ENCODE measurements around the gene HMX3. TPM values are rescaled to one million over a fixed set of nuclear protein-coding genes. Genes with fewer than 3 reads are reported as not detected.

Gene HMX3
- total RNA-seq, result under 1 TPM in 1 of 5 donors, not detected in 4; 0.37 TPM
- polyA plus RNA-seq, result not detected
- long read RNA-seq, donor 1, partial matches to known transcripts, result 0 of 1 reads
- long read RNA-seq, donor 1, other reads (novel, unspliced or antisense), result 0 of 1 reads
- long read RNA-seq, donor 2, result 0 reads
- long read RNA-seq, donor 3, partial matches to known transcripts, result 0 of 1 reads
- long read RNA-seq, donor 3, other reads (novel, unspliced or antisense), result 0 of 1 reads
- long read RNA-seq, donor 4, result 0 reads
- long read RNA-seq, donor 5, result 0 reads
- long read RNA-seq, donor 6, result 0 reads
- long read RNA-seq, donor 7, partial matches to known transcripts, result 0 of 1 reads
- long read RNA-seq, donor 7, other reads (novel, unspliced or antisense), result 0 of 1 reads
- long read RNA-seq, donor 8, result 0 reads
- long read RNA-seq, donor 9, result 0 reads
- long read RNA-seq, donor 10, result 0 reads

- Histone ChIP-seq H3K36me3 (no peaks in the 10 kb centered on the region), H3K4me1 (peaks cover 62 to 73% (median 71%) of the 10 kb centered on the region in 4 donors), H3K27ac (no peak within 1 kb of the TSS), H3K4me3 (peak within 1 kb of the TSS; percentile 37 to 61 (median 42)), H3K9me3 (peaks cover 0 to 4% (median 0%) of the 10 kb centered on the region in 4 donors), H3K27me3 (peaks cover 62 to 100% (median 95%) of the 10 kb centered on the region in 3 donors)
- intact Hi-C loops (cut with DNase I; ENCODE audit: low total_unique reads), result loop anchor here (2.0 kb wide), 1 partner anchor 425 kb away; no protein-coding TSS in a partner anchor
- TF ChIP-seq POLR2AphosphoS5 (IDR thresholded peaks at IDR 0.05) (no peak), POLR2A (IDR thresholded peaks at IDR 0.05) (no peak), EP300 (IDR thresholded peaks at IDR 0.05) (no peak)
- TF ChIP-seq, protein P1, sequence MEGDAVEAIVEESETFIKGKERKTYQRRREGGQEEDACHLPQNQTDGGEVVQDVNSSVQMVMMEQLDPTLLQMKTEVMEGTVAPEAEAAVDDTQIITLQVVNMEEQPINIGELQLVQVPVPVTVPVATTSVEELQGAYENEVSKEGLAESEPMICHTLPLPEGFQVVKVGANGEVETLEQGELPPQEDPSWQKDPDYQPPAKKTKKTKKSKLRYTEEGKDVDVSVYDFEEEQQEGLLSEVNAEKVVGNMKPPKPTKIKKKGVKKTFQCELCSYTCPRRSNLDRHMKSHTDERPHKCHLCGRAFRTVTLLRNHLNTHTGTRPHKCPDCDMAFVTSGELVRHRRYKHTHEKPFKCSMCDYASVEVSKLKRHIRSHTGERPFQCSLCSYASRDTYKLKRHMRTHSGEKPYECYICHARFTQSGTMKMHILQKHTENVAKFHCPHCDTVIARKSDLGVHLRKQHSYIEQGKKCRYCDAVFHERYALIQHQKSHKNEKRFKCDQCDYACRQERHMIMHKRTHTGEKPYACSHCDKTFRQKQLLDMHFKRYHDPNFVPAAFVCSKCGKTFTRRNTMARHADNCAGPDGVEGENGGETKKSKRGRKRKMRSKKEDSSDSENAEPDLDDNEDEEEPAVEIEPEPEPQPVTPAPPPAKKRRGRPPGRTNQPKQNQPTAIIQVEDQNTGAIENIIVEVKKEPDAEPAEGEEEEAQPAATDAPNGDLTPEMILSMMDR (IDR thresholded peaks at IDR 0.05), result no peak
- WGBS, 5 donors, result 1 to 5% (median 3%) methylated on average over 47 to 75 of the region's 76 CpGs
- peak in 1 of 2 donors; percentile 63 for DNase-seq
Observed at GRCh38 chr10:123135415-123136141, at the start of gene HMX3. Gene HMX3, plus strand, starts transcription at chr10:123135970. Its CDS starts 81 bp downstream, at chr10:123136051.

DNA sequence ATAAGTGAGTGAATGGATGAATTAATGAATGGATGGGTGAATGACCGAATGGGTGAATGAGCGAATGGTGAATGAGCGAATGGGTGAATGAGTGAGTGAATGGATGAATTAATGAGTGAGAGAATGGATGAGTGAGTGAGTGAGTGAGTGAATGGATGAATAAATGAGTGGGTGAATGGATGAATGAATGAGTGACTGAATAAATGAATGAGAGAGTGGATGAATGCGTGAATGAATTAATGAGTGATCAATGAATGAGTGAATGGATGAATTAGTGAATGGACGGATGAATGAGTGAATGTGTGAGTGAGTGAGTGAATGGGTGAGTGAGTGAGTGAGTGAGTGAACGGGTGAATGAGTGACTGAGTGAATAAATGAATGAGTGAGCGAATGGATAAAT is 49.5 kb upstream of the HMX3 start:
- intact Hi-C loops (cut with DNase I; ENCODE audit: low total_unique reads), result no loop called here
- 75 to 85% (median 82%) methylated on average over 7 of the region's 7 CpGs for WGBS, 5 donors
- Histone ChIP-seq H3K9me3 (no peaks in the 10 kb centered on the region), H3K4me3 (no peak overlapping the region), H3K27ac (no peak overlapping the region), H3K4me1 (no peaks in the 10 kb centered on the region), H3K36me3 (no peaks in the 10 kb centered on the region), H3K27me3 (peaks cover 0 to 23% (median 0%) of the 10 kb centered on the region in 3 donors)
- DNase-seq, result no peak
- TF ChIP-seq, protein P1 (IDR thresholded peaks at IDR 0.05), result no peak
- TF ChIP-seq POLR2A (IDR thresholded peaks at IDR 0.05) (no peak), POLR2AphosphoS5 (IDR thresholded peaks at IDR 0.05) (no peak), EP300 (IDR thresholded peaks at IDR 0.05) (no peak)

- TF ChIP-seq EP300 (IDR thresholded peaks at IDR 0.05), result no peak
- TF ChIP-seq POLR2A (IDR thresholded peaks at IDR 0.05), result no peak
- TF ChIP-seq, protein P1 (IDR thresholded peaks at IDR 0.05), result no peak
- no peak for TF ChIP-seq POLR2AphosphoS5 (IDR thresholded peaks at IDR 0.05)
- WGBS, 5 donors, result 85 to 91% (median 90%) methylated on average over 4 of the region's 4 CpGs
- intact Hi-C loops (cut with DNase I; ENCODE audit: low total_unique reads), result no loop called here
- no peak overlapping the region for H3K4me3 ChIP-seq
- peaks cover 0 to 23% (median 5%) of the 10 kb centered on the region in 3 donors for H3K27me3 ChIP-seq
- no peaks in the 10 kb centered on the region for H3K36me3 ChIP-seq
- H3K27ac ChIP-seq, result no peak overlapping the region
- no peaks in the 10 kb centered on the region for H3K4me1 ChIP-seq
- H3K9me3 ChIP-seq, result no peaks in the 10 kb centered on the region
- DNase-seq, result no peak
Observed at GRCh38 chr10:123087348-123087747, 48.4 kb upstream of the HMX3 start.

GRCh38 chr10:123087786-123088185 is 48.0 kb upstream of the HMX3 start:
- Histone ChIP-seq H3K36me3 (no peaks in the 10 kb centered on the region), H3K27me3 (peaks cover 0 to 23% (median 5%) of the 10 kb centered on the region in 3 donors), H3K9me3 (no peaks in the 10 kb centered on the region), H3K4me1 (no peaks in the 10 kb centered on the region), H3K4me3 (no peak overlapping the region), H3K27ac (no peak overlapping the region)
- no peak for DNase-seq
- TF ChIP-seq, protein P1 (IDR thresholded peaks at IDR 0.05), result no peak
- TF ChIP-seq POLR2A (IDR thresholded peaks at IDR 0.05) (no peak), POLR2AphosphoS5 (IDR thresholded peaks at IDR 0.05) (no peak), EP300 (IDR thresholded peaks at IDR 0.05) (no peak)
- intact Hi-C loops (cut with DNase I; ENCODE audit: low total_unique reads), result no loop called here
- 53 to 60% (median 55%) methylated on average over 3 of the region's 3 CpGs for WGBS, 5 donors
